Uterus (tissue), 2 donors: ENCODE measurements around the gene XRN1.

ENCODE experiments used
- CTCF ChIP-seq, 4 experiments: fragments of 200-600 bp in 2 of 4; fragments of 450-650 bp in 2 of 4; sonication (generic) in 2 of 4; IDR thresholded peaks; one replicate each; pipeline ENCODE4 v1.5.1; 2016 to 2019; ENCODE audit warnings: antibody characterized with exemption in 4 of 4, mild to moderate bottlenecking in 2 of 4, moderate library complexity in 1 of 4
- POLR2A ChIP-seq, 2 donors: fragments of 450-650 bp; IDR thresholded peaks; one replicate each; pipeline ENCODE4 v1.6.1; 2016; ENCODE audit warnings: antibody characterized with exemption in 2 of 2, mild to moderate bottlenecking in 1 of 2, moderate library complexity in 1 of 2

DNA sequence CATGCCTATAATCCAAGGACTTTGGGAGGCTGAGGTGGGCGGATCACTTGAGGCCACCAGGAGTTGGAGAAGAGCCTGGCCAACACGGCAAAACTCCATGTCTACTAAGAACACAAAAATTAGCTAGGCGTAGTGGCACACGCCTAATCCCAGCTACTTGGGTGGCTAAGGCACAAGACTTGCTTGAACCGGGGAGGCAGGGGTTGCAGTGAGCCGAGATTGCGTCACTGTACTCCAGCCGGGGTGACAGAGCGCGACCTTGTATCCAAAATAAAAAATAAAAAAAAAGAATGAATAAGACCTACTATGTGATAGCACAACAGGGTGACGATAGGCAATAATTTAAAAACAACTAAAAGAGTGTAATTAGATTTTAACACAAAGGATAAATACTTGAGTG lies 3.5 kb downstream of the XRN1 start:
- no peak for TF ChIP-seq CTCF (IDR thresholded peaks at IDR 0.05)
- TF ChIP-seq POLR2A (IDR thresholded peaks at IDR 0.05) = no peak
